CD4-positive, alpha-beta T cell treated with Interleukin-10 for 1 hour (primary cell): ENCODE data around the gene AHI1.

Experiments
- DNase-seq: peaks from one replicate; pipeline ENCODE4 v3.0.0-alpha.2; 2020

The AHI1 gene

DNA sequence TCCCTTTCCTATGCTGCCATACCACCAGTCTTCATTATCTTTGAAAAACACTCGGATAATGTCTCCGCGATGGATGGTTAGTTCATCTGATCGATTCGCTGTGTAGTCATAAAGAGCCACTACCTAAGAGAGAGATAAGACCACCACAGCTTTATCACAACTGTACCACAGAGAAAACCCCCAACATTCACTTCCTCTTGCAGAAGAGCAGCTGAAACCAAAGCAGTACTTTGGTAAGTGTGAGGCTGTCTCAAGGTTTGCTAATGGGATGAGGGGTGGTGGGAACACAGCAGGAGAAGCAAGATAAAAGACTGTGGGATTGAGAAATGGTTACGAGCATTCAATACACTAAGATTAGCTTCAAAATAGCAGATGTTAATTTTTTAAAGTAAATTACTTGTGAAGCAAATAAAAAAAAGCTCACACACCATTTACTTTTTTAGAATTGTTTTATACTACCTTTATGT is 174.3 kb downstream of the AHI1 start:
- peak; percentile 8 for DNase-seq

- DNase-seq, result no peak
Observed at GRCh38 chr6:135322427-135323201, 174.9 kb downstream of the AHI1 start.

DNA sequence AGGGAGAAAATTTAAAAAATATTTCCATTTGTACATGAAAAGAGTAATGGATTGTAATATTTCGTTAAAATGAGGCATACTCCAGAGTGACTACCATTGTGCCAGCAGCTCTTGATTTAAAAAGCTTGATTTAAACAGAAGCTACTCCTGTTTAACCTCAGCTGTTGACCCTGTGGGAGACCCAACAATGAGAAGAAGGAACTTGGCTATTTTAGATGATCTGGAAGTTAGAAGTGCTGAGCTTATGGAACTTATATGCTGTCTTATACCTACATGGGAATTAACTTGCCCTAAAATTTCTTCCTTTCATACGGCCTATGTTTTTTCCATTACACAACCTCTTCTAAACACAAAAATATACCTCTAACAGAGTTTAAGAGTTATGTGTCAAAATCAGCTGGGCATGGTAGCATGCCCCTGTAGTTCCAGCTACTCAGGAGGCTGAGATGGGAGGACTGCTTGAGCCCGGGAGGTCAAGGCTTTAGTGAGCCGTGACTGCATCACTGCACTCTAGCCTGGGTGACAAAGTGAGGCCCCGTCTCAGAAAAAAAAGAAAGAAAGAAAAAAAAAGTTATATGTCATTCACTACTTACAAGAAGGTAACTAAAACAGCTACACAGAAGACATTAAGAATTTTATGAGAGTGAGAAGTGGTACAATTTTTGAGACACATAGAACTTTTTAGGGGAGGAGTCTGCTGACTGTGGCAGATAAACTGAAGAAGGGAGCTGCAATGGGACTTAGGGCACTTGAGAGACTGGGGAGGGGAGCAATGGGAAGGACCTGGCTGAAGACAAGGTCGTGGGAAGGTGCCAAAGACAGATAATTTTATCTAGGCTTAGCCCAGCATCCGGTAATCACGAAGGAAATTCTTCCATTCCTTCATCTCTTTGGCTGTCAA is 176.6 kb downstream of the AHI1 start:
- no peak for DNase-seq

DNA sequence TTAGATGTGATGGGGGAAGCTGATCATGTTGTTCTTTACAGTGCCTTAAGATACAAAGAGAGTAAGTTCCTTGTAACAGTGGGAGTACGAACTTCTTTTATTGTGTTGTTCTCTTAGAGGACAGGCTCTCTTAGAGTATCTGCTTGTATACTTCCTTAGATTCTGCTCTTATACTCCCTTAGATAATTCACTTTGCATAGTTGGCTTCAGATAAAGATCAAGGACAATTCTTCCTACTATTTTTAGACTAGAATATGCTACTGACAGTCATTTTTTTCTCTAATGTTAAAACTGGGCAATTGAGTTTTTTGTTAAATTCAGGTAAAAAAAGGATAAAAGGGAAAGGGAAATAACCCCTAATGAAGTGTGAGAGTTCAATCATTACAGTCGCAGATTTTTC is 177.7 kb downstream of the AHI1 start:
- DNase-seq, result no peak

DNA sequence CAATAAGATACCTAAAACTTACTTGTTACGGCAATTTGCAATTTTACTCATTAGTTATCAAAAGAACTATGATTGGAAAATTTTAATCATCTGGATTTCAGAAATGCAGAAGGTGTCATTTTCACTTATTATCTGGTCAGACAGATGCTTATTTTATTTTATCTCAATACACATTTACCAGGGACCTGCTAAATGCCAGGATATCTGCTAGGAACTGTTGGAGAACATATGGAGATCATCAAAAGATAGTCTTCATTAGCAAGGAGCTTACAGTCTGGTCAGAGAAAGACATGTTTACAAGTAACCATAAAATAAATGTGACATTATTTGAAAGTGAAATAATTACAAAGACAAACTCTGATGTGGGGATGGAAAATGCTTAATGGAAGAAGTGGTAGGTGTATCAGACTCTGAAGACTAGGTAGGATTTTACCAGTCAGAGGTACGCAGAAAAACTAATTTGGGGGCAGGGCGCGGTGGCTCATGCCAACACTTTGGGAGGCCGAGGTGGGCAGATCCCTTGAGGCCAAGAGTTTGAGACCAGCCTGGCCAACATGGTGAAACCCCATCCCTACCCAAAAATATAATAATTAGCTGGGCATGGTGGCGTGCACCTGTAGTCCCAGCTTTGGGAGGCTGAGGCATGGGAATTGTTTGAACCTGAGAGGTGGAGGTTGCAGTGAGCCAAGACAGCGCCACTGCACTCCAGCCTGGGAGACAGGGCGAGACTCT is 178.6 kb downstream of the AHI1 start:
- DNase-seq, result no peak

DNA sequence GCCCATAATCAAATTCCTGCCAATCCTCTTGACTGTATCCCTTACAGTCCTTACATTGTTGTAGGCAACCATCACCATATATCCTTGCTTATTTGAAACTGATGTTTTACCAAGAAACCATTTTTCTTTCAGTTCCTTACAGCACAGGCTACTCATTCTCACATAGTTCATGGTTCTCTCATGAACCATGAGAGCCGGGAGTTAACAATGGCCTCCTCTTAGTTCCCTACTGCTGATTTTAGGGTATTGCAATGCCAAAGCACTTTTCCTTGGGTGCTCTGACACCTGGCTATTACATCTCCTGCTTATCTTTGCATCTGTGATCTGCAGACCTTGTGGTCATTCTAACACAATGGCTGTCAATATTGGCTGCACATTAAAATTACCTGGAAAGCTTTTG is 183.0 kb downstream of the AHI1 start:
- DNase-seq, result no peak

DNA sequence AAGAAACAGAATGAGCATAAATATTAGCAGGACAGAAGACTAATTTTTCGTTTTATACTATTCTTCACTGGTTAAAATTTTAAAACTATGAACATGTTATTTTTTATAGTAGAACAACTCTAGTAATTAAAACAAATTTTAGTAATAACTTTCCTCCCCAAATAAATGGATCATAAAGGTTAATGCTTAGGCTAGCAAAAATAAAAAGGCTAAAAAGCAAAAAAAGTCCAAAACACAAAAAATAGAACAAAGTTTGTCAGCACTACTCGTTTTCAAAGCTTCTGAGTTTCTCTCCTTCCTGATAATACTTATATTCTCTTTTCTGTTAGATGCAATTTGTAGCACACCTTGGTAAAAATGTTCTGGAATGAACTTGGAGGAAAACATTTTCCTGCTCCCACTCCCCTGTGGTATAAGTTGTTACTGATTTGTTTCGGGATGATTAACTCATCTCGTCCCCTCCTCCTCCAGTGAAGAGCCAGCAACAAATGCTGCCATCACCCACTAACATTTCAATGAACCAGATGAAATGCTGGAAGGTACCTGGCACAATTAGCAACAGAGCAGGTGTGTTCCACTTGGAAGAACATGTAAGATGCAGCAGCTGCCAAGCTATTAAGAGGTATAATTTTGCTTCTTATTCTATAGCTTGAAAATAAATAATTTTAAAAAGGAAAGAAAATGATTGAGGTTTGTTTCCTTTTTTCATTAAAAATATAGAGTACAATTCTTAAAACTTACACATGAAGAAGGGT is 185.9 kb downstream of the AHI1 start:
- DNase-seq, result no peak

GRCh38 chr6:135310291-135310690 is 187.2 kb downstream of the AHI1 start:
- DNase-seq, result no peak

- DNase-seq, result no peak
Observed at GRCh38 chr6:135306740-135307420, 190.7 kb downstream of the AHI1 start.

DNA sequence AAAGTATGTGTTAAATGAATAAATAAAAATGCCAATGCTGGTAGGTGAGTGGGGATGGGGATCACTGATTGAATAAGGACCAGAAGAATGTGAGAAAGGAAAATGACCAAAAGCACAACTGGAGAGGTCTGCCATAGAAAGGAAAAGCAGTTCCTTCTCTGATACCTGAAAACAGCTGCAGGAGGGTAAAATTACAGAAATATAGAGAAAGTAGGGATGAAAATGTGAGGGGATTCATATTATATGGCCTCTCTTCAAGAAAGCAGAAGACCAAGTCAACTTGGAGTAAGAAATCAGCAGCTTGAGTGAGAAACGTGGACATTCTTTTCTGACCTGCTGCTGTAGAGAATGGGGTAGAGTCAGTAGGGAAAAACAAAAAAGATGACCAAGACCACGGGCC is 191.4 kb downstream of the AHI1 start:
- DNase-seq, result no peak

DNA sequence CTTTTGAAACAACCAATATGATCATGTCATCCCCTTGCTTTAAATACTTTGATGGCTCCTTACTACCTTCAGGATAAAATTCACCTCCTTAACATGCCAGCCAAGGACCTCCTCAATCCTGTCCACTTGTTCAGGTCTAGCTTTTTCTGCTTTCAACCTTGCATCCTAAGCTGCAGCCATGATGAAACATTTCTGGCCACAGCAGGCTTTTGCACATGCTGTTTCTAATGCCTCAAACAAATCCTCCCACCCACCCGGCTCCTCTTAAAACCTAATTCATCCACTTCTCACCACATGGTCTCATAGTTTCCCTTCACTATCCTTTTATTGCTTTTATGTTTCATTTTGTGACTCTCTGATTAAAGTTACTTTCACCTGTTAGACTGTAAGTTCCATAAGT is 191.9 kb downstream of the AHI1 start:
- DNase-seq, result no peak

- DNase-seq, result no peak
Observed at GRCh38 chr6:135304883-135305282, 192.7 kb downstream of the AHI1 start.

GRCh38 chr6:135301304-135301703 is 196.2 kb downstream of the AHI1 start:
- no peak for DNase-seq

- no peak for DNase-seq
Observed at GRCh38 chr6:135300576-135300975, 197.0 kb downstream of the AHI1 start.

GRCh38 chr6:135299256-135299655 is 198.3 kb downstream of the AHI1 start:
- no peak for DNase-seq

DNA sequence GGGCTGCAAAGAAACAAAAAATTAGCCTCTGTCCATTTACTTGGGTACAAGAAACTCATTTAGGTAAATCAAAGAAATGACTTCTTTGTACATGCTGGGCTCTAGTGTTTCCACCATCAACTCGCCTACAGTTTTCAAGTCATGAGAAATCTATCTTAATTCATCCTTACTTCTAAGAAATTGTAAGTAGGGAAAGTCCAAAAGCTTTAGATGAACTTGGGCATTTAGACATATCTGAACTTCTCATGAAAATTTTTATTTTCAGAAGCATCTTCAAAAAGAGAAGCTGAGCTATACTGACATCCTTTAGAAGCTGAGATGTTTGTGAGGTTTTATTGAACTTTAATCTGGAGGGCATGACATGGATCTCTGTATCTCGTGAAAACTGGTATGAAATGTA is 199.1 kb downstream of the AHI1 start:
- no peak for DNase-seq

DNA sequence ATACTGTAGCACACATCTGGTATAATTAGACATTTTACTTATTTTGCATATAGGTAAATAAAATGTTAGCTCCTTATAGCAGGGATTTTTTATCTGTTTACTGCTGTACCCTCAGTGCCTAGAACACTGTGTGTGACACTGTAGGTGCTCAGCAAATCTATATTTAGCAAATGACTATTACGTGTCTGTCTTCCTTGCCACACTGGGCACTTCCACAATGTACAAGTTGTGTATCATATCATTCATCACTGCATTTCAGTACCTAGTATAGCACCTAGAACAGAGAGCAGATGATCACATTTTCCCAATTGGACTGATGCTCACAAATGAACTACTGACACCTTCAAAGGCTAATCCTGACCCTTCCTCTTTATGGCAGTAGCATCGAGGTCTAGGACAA is 200.8 kb downstream of the AHI1 start:
- DNase-seq, result no peak

DNA sequence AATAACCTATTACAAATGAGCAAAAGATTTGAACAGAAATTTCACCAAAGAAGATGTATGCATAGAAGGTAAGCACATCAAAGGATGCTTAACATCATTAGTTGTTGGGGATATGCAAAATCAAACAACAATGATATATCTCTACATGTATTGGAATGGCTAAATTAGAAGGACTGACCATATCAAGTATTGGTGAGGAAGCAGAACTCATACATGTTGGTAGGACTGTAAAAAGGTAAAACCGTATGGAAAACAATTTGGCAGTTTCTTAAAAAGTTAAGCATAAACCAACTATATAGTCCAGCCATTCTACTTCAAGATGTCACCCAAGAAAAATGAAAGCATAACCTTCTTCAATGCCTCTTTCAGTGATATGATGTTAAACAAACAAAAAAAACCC is 202.5 kb downstream of the AHI1 start:
- DNase-seq, result no peak

DNA sequence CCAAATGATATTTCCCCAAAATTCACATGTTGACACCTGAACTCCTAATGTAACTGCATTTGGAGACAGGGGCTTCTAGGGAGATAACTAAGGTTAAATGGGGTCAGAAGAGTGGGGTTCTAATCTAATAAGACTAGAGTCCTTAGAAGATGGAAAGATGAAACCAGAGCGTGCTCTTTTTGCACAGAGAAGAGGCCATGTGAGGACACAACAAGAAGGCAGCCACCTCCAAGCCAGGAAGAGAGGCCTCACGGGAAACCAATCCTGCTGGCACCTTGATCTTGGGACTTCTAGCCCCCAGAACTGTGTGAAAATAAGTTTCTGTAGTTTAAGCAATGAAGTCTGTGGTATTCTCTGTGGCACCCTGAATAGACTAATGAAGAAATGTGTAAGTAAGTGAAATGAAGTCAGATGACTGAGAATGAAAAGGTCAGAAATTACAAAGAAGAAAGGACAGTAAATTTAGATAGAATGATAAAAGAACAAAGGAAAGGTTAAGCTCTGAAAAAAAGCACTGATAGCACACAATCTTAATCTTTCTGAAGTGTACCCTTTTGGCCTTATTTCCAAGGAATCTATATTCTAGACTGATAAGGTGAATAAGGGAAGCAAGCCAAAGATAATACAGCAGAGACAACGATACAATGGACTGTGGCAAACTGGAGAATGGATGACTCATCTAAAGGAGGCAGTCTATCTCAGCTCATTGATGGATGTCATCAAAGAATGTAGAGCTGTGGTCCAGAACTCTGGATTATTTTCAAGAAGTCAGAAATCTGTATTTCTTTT is 206.1 kb downstream of the AHI1 start:
- no peak for DNase-seq

GRCh38 chr6:135289816-135290215 is 207.7 kb downstream of the AHI1 start:
- no peak for DNase-seq

- no peak for DNase-seq
Observed at GRCh38 chr6:135286962-135287538, 210.5 kb downstream of the AHI1 start.
